PC-9 (cell line): ENCODE data around the gene THAP8. TPM values are rescaled to one million over a fixed set of nuclear protein-coding genes. Genes with fewer than 3 reads are reported as not detected.

Source experiments
- BruUV-seq: library from RNA; stranded (reverse); fragments of 400-500 nt; replicated peaks from 2 replicates; lab custom pipeline; 2021; lab: Mats Ljungman, UMichigan
- CTCF ChIA-PET: fragments of 300-600 bp; sonication (Branson Sonifier 250); formaldehyde crosslinking; loops from one replicate; lab custom pipeline; 2022; ENCODE audit warnings: antibody characterized with exemption; lab: Charles Lee
- POLR2A ChIA-PET: fragments of 300-600 bp; sonication (Branson Sonifier 250); formaldehyde crosslinking; loops from one replicate; lab custom pipeline; 2022; ENCODE audit warnings: antibody characterized with exemption; ENCODE audit not compliant: unreplicated experiment; lab: Charles Lee
- DNase-seq, 2 experiments: peaks; one replicate each; pipeline versions ENCODE4 v3.0.0 to v3.0.0-alpha.2; 2015 to 2022; ENCODE audit warnings: mixed read lengths in 1 of 2
- H2AFZ ChIP-seq: fragments of 200-600 bp; sonication (generic); 2 replicates; pipeline ENCODE4 v1.8.1; 2017; ENCODE audit warnings: antibody characterized with exemption
- H3F3A ChIP-seq: fragments of 200-600 bp; sonication (generic); 2 replicates; pipeline ENCODE4 v1.8.1; 2017; ENCODE audit warnings: antibody characterized with exemption, mild to moderate bottlenecking, low read depth; ENCODE audit not compliant: insufficient read depth
- H3K27ac ChIP-seq: fragments of 200-600 bp; sonication (generic); 2 replicates; pipeline ENCODE4 v1.6.1; 2016; ENCODE audit warnings: mixed run types
- H3K27me3 ChIP-seq: fragments of 200-600 bp; sonication (generic); 2 replicates; pipeline ENCODE4 v1.6.1; 2016; ENCODE audit warnings: low read depth, mixed run types; ENCODE audit not compliant: insufficient read depth
- H3K36me3 ChIP-seq: fragments of 200-600 bp; sonication (generic); 2 replicates; pipeline ENCODE4 v1.6.1; 2016; ENCODE audit warnings: low read depth, mixed run types
- H3K4me1 ChIP-seq: fragments of 200-600 bp; sonication (generic); replicated peaks from 2 replicates; pipeline ENCODE4 v1.6.1; 2016; ENCODE audit warnings: mixed run types; ENCODE audit not compliant: insufficient read depth
- H3K4me2 ChIP-seq: fragments of 200-600 bp; sonication (generic); 2 replicates; pipeline ENCODE4 v1.6.1; 2017; ENCODE audit warnings: mixed run types
- H3K4me3 ChIP-seq: fragments of 200-600 bp; sonication (generic); 2 replicates; pipeline ENCODE4 v1.6.1; 2016; ENCODE audit warnings: mixed run types
- H3K79me2 ChIP-seq: fragments of 200-600 bp; sonication (generic); 2 replicates; pipeline ENCODE4 v1.6.1; 2017; ENCODE audit warnings: low read depth, mixed run types
- H3K9me2 ChIP-seq: fragments of 200-600 bp; sonication (generic); 2 replicates; pipeline ENCODE4 v1.8.1; 2017; ENCODE audit warnings: mild to moderate bottlenecking; ENCODE audit not compliant: insufficient read depth
- H3K9me3 ChIP-seq: fragments of 200-600 bp; sonication (generic); 2 replicates; pipeline ENCODE4 v1.8.1; 2016; ENCODE audit warnings: low read depth; ENCODE audit not compliant: insufficient read depth
- H4K20me1 ChIP-seq: fragments of 200-600 bp; sonication (generic); 2 replicates; pipeline ENCODE4 v1.8.1; 2017; ENCODE audit not compliant: insufficient read depth
- CTCF ChIP-seq: fragments of 200-600 bp; sonication (generic); conservative IDR thresholded peaks from 2 replicates; pipeline ENCODE4 v1.6.1; 2017; ENCODE audit warnings: mixed run types, antibody characterized with exemption, mild to moderate bottlenecking, moderate library complexity
- EZH2 ChIP-seq: fragments of 200-600 bp; sonication (generic); IDR thresholded peaks from 2 replicates; pipeline ENCODE4 v1.8.0; 2017; ENCODE audit warnings: antibody characterized with exemption, low read depth
- intact Hi-C: fragments of 100-400 bp; cut with micrococcal nuclease; formaldehyde crosslinking; loops from one replicate; pipeline ENCODE4 v1.10.0; 2022; ENCODE audit not compliant: unreplicated experiment
- total RNA-seq: library from RNA; stranded (reverse); gene quantifications from 2 replicates; pipeline ENCODE4 v1.2.3, GENCODE V29; 2021

THAP8 gene
- total RNA-seq, 1 experiment from 2014 or later: 5.2 TPM

GRCh38 chr19:36081894-36082293 lies 27.8 kb upstream of the THAP8 start:
- H3K79me2 ChIP-seq: no peaks in the 10 kb centered on the region
- intact Hi-C loops: no loop called here
- no peak for TF ChIP-seq EZH2
- TF ChIP-seq CTCF: no peak
- no peak overlapping the region for H3K4me3 ChIP-seq
- H3K36me3 ChIP-seq: 0 out of 2 replicates have a peak, but pooled peaks cover 3% of the 10 kb centered on the region
- DNase-seq: no peak
- no peaks in the 10 kb centered on the region for H3K27me3 ChIP-seq
- H3K9me2 ChIP-seq: no peaks in the 10 kb centered on the region
- H2AFZ ChIP-seq: no peak overlapping the region
- H3K9me3 ChIP-seq: no peaks in the 10 kb centered on the region
- peaks cover 5% of the 10 kb centered on the region; the same call in 1 of the 2 replicates for H3F3A ChIP-seq
- no peaks in the 10 kb centered on the region for H3K4me1 ChIP-seq
- BruUV-seq: no TSS peak
- H3K4me2 ChIP-seq: no peak overlapping the region
- H3K27ac ChIP-seq: no peak overlapping the region
- no peaks in the 10 kb centered on the region for H4K20me1 ChIP-seq
- CTCF ChIA-PET: no interaction called here
- POLR2A ChIA-PET: no interaction called here

- peaks cover 5% of the 10 kb centered on the region; the same call in 1 of the 2 replicates for H3F3A ChIP-seq
- 0 out of 2 replicates have a peak, but pooled peaks cover 3% of the 10 kb centered on the region for H3K36me3 ChIP-seq
- H3K9me2 ChIP-seq: no peaks in the 10 kb centered on the region
- no peak overlapping the region for H3K27ac ChIP-seq
- no peaks in the 10 kb centered on the region for H3K79me2 ChIP-seq
- ChIA-PET CTCF (no interaction called here), POLR2A (no interaction called here)
- H2AFZ ChIP-seq: no peak overlapping the region
- H3K9me3 ChIP-seq: no peaks in the 10 kb centered on the region
- no peak overlapping the region for H3K4me3 ChIP-seq
- no peaks in the 10 kb centered on the region for H3K4me1 ChIP-seq
- TF ChIP-seq EZH2 (no peak), CTCF (no peak)
- no peaks in the 10 kb centered on the region for H3K27me3 ChIP-seq
- intact Hi-C loops: no loop called here
- no peaks in the 10 kb centered on the region for H4K20me1 ChIP-seq
- H3K4me2 ChIP-seq: no peak overlapping the region
- no TSS peak for BruUV-seq
- no peak for DNase-seq
Observed at GRCh38 chr19:36081385-36081784, 27.3 kb upstream of the THAP8 start.

DNA sequence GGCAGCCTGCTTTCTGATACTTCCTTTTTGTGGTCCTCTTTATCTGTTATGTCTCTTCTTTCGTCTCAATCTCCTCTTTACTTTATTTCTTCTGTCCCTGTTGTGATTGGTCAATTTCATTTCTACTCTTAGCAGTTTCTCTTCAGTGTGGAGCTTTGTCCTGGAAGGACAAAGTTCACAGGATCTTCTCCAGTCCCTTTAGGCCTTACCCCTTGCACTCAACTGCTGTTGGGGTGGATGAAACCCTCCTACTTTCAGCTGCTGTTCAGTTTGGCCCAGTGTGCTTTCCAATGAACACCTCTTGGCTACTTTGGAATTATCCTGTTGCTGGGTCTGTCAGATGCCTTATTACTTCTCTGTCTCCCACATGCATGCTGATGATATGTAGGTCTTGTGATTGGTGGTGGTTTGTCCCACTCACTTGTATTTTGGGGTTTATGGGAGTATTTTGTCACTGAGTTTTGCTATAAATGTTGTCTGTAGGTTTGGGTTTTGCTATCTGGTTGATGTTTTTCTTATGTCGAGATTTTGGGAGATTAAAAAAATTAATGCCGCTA lies 25.4 kb upstream of the THAP8 start:
- Histone ChIP-seq H3K79me2 (no peaks in the 10 kb centered on the region), H3K27ac (no peak overlapping the region), H3K4me3 (no peak overlapping the region), H3K4me2 (no peak overlapping the region), H2AFZ (no peak overlapping the region), H3K9me3 (no peaks in the 10 kb centered on the region), H3K9me2 (no peaks in the 10 kb centered on the region), H3F3A (peaks cover 9% of the 10 kb centered on the region), H4K20me1 (no peaks in the 10 kb centered on the region), H3K36me3 (0 out of 2 replicates have a peak, but pooled peaks cover 3% of the 10 kb centered on the region), H3K4me1 (no peaks in the 10 kb centered on the region), H3K27me3 (no peaks in the 10 kb centered on the region)
- intact Hi-C loops: no loop called here
- TF ChIP-seq CTCF (no peak), EZH2 (no peak)
- ChIA-PET POLR2A (no interaction called here), CTCF (no interaction called here)
- DNase-seq: no peak
- BruUV-seq: no TSS peak
